ENCODE measurements around the gene ALDH1B1.

Gene ALDH1B1

GRCh38 chr9:38362852-38363588 lies 29.5 kb upstream of the ALDH1B1 start:
- DNase-seq (ENCODE audit: low spot score) = no peak
- TF ChIP-seq CTCF (IDR thresholded peaks at IDR 0.05) = no peak
- peak overlapping the region; percentile 32 for H3K4me3 ChIP-seq
- peak overlapping the region in 1 of 2 donors; percentile 14 for H3K27ac ChIP-seq

- H3K27ac ChIP-seq = peak overlapping the region in 1 of 2 donors; percentile 14
- no peak for TF ChIP-seq CTCF (IDR thresholded peaks at IDR 0.05)
- DNase-seq (ENCODE audit: low spot score) = no peak
- H3K4me3 ChIP-seq = peak overlapping the region; percentile 32
These were observed 28.9 kb upstream of the ALDH1B1 start for GRCh38 chr9:38363589-38363925.

- DNase-seq (ENCODE audit: low spot score) = no peak
- no peak overlapping the region for H3K4me3 ChIP-seq
- H3K27ac ChIP-seq = no peak overlapping the region
- TF ChIP-seq CTCF (IDR thresholded peaks at IDR 0.05) = no peak
These were observed 24.6 kb upstream of the ALDH1B1 start for GRCh38 chr9:38367898-38368297.

- Histone ChIP-seq H3K4me3 (no peak overlapping the region), H3K27ac (no peak overlapping the region)
- DNase-seq (ENCODE audit: low spot score) = no peak
- TF ChIP-seq CTCF (IDR thresholded peaks at IDR 0.05) = no peak
These were observed 23.8 kb upstream of the ALDH1B1 start for GRCh38 chr9:38368731-38369130.

- Histone ChIP-seq H3K27ac (no peak overlapping the region), H3K4me3 (no peak overlapping the region)
- no peak for TF ChIP-seq CTCF (IDR thresholded peaks at IDR 0.05)
- no peak for DNase-seq (ENCODE audit: low spot score)
These were observed 22.3 kb upstream of the ALDH1B1 start for GRCh38 chr9:38370176-38370575.

- H3K4me3 ChIP-seq = no peak overlapping the region
- no peak for DNase-seq (ENCODE audit: low spot score)
- H3K27ac ChIP-seq = no peak overlapping the region
- peak; percentile 31 for TF ChIP-seq CTCF (IDR thresholded peaks at IDR 0.05)
These were observed 21.0 kb upstream of the ALDH1B1 start for GRCh38 chr9:38371495-38371894.

Measured in coronary artery (tissue), 2 donors.